ENCODE data around the gene VIPR2.

Gene VIPR2

GRCh38 chr7:159118197-159118595 is 26.5 kb downstream of the VIPR2 start:
- no peak for DNase-seq

DNA sequence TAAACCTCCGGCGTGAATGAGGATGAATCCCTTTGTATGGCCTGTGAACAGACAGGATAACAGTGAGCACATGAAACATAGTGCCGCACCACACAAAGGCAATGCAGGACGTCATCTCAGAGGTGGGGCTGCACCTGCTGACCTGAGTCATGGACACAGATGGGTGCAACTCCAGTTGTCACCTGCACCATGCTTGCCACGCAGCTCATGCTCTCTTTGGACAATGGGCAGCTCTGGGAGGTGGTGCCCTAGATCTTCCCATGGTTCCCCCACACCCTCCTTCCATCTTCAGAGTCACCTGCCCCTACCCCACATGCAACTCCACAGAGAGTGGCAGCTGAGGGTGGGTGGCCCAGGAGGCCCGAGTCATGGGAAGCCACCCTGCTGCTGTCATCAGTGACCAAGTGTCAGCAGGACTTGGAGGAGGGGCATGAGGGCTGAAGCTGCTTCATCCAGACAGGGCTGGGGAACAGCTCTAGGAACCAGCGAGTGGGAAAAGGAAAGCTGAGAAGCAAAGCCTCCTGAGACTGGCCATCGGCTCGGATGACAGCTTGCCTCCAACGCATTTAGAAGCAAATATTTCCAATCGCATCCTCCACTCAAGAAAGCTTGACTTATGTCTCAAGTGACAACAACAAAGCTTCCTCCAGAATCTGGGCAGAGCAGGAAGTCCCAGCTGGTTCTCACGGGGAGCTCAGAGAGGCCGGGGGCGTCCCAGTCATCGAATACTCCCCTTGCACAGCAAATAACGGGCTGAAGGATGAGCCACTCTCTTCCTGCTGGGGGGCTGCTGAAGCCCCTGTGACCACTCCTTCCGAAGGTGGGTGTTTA is 27.1 kb downstream of the VIPR2 start:
- DNase-seq = no peak

DNA sequence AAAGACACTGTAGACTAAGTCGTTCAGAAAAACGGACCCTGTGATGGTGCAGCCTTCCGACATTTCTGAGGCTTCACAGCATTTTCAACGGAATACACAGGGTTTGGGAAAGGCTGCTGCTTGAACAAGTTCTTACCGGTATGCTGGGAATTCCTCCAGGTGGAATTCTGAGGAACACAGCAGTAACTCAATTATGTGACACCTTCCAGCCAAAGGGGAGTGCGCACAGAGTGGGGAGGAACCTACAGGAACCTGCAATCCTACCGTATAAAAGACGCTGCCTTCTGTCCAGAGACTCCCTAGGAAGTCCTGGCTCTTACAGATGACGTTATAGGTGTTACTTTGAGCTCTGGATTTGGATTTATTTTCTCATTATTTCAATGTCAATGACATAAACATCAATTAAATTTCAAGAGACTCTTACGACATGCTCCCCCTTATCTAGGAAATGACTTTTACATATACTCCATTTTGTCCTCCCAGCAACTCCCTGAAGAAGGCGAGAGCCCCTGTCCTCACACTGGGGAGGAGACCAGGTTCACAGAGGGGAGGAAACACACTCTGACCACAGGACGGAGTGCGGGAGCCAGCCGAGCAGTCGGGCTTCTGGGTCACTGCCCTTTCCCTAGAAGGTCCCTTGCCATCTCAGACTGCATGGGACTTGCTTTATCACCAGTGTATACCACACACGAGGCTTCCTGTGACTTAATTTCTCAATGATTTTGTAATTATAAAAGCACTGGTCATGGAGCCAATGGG is 27.9 kb downstream of the VIPR2 start:
- DNase-seq = no peak

GRCh38 chr7:159115601-159116501 is 28.8 kb downstream of the VIPR2 start:
- DNase-seq = no peak

DNA sequence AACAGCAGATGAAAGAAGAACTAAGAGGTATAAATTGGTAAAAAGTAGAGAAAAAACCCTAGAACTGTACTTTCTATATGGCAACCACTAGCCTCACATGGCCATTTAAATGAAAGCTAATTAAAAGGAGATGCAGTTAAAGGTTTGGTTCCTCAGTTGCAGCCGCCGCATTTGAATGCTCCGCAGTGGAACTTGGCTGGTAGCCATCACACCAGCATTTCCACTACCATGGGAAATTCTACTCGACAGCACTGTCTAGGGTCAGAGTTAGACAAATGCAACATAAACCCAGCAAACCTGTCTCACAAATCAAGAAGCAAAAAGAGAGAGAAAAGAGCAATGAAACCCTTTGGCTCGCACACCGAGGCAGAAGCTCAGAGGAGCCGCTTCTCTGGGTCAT is 29.7 kb downstream of the VIPR2 start:
- no peak for DNase-seq

DNA sequence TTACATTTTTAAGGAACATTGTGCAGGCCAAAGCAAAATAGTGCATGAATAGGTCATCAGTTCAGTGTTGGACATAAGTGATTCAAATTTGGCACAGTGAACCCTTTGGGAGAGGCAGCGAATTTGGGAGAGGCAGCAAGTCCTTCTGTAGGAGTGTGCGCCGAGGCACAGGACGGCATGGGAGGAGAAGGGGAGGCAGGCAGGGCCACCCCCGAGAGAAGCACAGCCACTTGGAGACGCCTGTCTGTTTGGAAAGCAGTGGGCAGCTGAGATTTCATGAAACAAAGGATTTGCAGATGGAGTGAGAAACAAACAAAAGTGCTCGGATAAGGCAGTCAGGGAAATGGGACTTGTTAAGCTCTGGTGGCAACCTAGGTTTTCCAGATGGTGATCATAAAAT is 30.6 kb downstream of the VIPR2 start:
- no peak for DNase-seq

GRCh38 chr7:159113056-159113455 is 31.6 kb downstream of the VIPR2 start:
- DNase-seq = no peak

DNA sequence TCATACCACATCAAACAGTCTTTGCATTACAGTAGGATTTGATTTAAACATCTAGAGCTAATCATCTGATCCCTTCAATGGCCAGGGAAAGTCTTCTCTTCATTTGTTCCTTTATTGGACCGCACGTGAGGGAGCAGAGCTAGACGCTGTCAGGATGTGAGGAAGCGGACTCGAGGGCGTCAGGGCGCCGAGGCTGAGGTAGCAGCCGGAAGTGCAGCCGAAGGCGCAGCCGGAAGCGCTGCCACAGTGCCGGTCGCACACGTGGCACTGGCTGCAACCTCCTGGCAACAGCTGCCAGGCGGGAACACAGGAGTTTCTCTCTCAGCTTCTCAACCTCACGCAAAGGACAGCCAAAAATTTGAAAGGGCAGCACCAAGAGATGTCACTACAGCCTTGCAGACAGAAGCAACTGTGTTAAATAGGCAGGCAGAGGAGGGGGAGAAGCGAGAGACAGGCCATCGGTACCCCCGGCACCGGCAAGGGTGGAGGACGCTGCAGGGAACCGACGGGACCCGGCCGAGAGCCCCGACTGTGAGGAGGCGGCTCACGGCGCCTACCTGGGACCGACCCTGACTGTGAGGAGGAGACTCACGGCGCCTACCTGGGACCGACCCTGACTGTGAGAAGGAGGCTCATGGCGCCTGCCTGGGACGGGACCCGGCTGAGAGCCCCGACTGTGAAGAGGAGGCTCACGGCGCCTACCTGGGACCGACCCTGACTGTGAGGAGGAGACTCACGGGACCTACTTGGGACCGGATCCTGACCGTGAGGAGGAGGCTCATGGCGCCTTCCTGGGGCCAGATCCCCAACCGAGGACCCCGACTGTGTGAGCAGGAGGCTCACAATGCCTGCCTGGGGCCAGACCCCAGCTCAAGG is 32.3 kb downstream of the VIPR2 start:
- no peak for DNase-seq

DNA sequence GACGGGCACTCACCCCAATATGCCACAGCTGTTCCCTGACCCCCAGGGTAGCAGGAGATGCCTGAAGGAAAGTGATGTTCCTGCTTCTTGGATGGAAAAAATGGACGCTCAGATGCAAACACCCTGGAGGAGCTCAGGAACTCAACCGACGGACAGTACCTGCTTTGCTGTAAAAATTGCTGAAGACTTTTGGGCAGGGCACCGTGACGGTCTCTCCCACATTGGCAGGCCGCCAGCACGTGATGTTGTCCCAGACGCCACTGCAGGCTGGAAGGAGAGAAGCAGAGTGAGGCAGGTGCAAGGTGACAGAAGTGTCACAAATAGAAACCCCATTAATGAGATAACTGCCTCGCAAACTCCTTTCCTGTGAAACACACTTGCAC is 35.0 kb downstream of the VIPR2 start:
- DNase-seq = no peak

- no peak for DNase-seq
Measured at GRCh38 chr7:159108941-159109652, 35.6 kb downstream of the VIPR2 start.

GRCh38 chr7:159108491-159108890 is 36.2 kb downstream of the VIPR2 start:
- DNase-seq = no peak

DNA sequence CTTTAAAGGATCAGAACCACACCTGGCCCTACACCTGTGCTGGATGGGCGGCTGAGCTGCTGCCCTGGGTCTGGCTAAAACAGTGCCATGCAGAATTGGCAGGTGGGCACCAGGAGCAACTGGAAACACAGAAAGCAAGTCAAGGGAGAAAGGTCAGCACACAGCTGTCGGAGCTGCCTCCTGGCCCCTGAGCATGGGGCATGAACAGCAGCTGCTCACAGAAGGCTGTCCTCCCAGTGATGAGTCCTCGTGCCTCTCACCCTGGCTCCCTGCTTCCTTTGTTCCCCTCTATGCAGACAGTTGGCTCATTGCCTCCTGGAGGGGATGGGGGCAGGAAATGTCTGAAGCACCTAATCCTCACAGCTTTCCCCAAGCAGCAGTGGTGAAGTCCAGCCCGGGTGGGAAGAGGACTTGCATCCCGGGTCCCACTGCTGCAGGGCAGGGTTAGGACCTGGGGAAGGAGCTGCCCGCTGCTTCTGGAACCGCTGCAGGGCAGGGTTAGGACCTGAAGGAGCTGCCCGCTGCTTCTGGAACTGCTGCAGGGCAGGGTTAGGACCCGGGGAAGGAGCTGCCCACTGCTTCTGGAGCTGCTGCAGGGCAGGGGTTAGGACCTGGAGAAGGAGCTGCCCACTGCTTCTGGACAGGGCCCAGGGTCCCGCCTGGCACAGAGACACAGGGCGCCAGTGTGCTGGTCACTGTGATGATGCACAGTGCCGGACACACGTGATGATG is 37.3 kb downstream of the VIPR2 start:
- DNase-seq = no peak

DNA sequence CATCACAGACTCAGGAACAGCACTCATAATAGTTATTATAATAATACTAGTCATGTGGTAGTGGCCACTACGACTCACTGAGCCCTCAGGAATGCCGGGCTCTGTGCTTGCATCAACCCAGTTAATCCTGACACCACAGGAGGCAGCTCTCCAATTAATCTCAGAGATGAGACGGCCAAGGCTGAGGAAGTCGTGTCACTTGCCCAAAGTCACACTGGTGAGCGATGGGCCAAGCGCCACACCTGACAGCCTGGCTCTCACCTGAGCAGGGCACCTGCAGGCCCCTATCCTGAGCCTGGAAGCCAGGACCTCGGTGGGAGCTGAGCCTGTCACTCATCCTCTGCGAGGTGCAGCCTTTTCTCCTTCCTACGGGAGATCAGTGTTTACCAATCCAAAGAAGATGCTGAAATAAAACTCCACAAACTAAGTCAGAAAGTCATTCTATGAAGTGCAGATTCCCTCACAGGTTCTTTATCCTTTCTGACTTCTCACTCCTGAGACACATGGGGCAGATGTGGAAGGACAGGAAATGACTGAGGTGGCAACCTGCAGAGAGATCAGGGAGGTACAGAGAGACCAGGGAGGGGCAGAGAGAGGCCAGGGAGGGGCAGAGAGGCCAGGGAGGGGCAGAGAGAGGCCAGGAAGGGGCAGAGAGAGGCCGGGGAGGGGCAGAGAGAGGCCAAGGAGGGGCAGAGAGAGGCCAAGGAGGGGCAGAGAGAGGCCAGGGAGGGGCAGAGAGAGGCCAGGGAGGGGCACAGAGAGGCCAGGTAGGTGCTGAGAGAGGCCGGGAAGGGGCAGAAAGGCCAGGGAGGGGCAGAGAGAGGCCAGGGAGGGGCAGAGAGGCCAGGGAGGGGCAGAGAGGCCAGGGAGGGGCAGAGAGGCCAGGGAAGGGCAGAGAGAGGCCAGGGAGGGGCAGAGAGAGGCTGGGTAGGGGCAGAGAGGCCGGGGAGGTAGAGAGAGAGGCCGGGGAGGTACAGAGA is 38.5 kb downstream of the VIPR2 start:
- DNase-seq = no peak

DNA sequence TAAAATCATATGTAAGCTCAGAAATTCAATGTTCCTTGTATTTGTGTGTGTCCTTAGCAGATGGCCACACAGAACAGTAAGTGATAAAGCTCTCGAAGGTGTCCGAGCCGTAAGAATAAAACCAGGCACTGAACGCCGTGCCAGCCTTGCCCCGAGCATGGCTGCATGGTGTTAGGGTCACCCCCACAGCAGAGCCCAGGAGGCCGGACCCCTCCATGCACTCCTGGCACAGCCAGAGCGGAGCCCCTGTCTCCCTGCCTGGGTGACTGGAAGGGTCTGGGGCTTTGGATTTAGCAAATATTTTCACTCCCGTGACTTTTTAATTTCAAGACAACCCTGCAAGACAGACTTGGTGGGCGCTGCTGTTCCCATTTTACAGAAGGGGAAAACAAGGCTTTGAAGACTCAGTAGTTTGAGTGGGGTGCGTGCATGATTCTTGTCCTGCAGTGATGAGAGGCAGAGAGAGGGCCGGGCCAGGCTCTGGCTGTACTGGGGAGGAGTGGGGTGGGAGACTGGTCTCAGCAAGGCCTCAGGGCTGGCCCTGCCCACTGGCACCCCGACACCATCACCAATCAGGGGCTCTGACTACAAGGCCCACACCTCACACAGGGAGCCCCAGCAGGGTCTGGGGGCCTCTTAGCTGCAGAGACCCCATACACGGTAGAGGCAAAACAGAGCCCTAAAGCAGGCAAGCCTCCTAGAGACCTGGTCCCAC is 39.4 kb downstream of the VIPR2 start:
- DNase-seq = no peak

DNA sequence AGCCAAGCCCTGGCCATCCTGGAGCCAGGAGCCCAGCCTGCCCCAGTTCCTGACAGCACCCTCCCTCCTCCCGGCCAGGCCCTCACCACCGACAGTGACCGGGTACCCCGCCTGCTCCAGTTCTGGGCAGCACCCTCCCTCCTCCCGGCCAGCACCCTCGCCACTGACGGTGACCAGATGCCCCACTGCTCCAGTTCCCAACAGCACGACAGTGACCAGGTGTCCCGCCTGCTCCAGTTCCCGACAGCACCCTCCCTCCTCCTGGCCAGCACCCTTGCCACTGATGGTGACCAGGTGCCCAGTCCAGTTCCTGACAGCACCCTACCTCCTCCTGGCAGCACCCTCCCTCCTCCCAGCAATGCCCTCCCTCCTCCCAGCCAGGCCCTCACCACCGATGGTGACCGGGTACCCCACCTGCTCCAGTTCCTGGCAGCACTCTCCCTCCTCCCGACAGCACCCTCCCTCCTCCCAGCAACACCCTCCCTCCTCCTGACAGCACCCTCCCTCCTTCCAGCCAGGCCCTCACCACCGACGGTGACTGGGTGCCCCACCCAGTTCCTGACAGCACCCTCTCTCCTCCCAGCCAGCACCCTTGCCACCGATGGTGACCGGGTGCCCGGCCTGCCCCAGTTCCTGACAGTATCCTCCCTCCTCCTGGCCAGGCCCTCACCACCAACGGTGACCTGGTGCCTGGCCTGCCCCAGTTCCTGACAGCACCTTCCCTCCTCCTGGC is 40.3 kb downstream of the VIPR2 start:
- DNase-seq = no peak

- DNase-seq = no peak
Measured at GRCh38 chr7:159103382-159104187, 41.1 kb downstream of the VIPR2 start.

DNA sequence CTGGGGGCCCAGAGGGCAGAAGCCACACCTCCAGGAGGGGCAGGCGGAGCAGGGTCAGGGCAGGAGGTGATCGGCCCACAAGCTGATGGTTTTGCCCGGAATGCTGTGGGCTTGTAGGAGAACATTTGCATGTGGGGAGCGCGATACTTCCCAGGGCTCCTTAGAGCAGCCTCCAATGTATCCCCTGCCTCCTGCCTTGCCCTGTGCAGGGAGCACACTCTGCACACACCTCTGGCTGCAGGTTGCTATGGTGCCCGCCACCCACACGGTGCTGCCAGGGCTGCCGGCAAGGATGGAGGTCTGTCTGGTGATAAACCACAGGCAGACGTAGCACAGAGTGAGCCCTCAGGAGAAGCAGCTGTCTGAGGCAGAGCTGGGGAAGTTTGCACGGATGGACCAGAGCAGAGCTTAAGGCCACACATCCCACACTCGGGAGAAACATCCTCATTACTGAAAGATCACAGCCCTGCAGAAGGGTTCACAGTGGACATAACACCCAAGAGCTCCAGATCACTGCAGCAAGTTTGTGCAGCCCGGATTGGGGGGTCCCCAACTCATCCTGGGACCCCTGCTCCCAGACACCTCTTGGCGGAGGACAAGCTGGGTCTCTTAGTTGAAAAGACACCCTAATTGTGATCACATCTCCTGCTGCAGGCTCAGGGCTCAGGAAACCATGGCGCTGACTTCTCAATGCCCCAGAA is 41.8 kb downstream of the VIPR2 start:
- DNase-seq = no peak
